ENCODE data around the gene TMIE.

GRCh38 chr3:46709157-46709654, 8.0 kb downstream of the TMIE start:
- TF ChIP-seq EP300 (IDR thresholded peaks at IDR 0.05; ENCODE audit: borderline replicate concordance in 1 of 2, control insufficient read depth in 1 of 2, low read depth in 2 of 2, low read length in 2 of 2) (no peak), STAT3 (IDR thresholded peaks at IDR 0.05; ENCODE audit: low read depth, low read length) (no peak), JUND (IDR thresholded peaks at IDR 0.05; ENCODE audit: low read depth, low read length) (no peak), CTCF (IDR thresholded peaks at IDR 0.05 in 2 of 3, conservative IDR thresholded peaks at IDR 0.05 in 1 of 3; ENCODE audit: control insufficient read depth in 2 of 3, extremely low read depth in 1 of 3, insufficient read depth in 1 of 3, low read depth in 3 of 3, low read length in 3 of 3) (no peak), USF2 (IDR thresholded peaks at IDR 0.05; ENCODE audit: borderline replicate concordance, low read depth, low read length) (no peak), ZNF217 (IDR thresholded peaks at IDR 0.05) (no peak), REST (IDR thresholded peaks at IDR 0.05; ENCODE audit: low read depth, low read length) (no peak), MAX (IDR thresholded peaks at IDR 0.05; ENCODE audit: low read depth, low read length) (no peak), YBX1 (IDR thresholded peaks at IDR 0.05) (no peak), POLR2A (IDR thresholded peaks at IDR 0.05; ENCODE audit: low read depth, low read length) (no peak), E2F4 (IDR thresholded peaks at IDR 0.05; ENCODE audit: low read depth, low read length) (no peak)

Measured in GM12878 (cell line).